ENCODE data around the gene MRGPRF. TPM values are rescaled to one million over a fixed set of nuclear protein-coding genes. Genes with fewer than 3 reads are reported as not detected.
A peak's percentile ranks its signal among the peaks of the same experiment; 100 is the strongest.

MRGPRF gene
- total RNA-seq, 1 donor from 2014 or later, result 8.8 TPM

DNA sequence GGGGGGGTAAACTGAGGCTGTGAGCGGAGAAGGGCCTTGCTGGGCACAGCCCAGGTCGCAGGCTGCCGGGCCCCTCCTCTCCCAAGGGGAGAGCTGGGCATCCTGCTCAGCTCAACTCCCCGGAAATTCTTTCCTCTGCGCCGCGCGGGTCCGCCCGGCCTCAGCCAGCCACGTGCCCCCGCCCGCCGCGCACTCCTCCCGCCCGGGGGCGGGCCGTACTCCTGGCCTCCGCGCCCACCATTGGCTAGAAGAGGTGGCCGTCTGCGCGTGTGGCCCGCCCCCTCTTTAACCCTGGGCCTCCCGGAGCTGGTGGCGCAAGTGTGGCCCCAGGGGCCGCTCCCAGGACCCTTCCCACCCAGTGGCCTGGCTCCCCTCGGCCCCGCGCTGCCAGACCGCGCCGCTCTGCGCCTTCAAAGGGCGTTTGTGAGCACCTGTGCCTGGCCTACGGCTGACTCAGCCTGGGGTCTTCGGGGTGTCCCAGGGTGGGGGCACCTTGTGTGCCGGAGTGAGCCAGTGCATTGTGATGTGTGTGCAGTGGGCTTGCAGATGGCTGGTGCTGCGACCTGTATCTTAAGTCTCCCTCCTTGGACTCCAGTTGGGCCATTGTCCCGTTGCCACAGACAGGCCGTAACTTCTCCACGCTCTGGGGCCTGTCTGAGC is 2.0 kb downstream of the MRGPRF start:
- Mint-ChIP-seq H3K4me1 (ENCODE audit: low read depth) (peaks cover 62% of the 10 kb centered on the region), H3K27ac (ENCODE audit: unreplicated experiment) (no peak overlapping the region), H3K27me3 (ENCODE audit: low read depth) (no peaks in the 10 kb centered on the region), H3K9me3 (ENCODE audit: low read depth) (no peaks in the 10 kb centered on the region), H3K4me3 (ENCODE audit: unreplicated experiment) (peak overlapping the region; percentile 55), H3K36me3 (ENCODE audit: low read depth) (no peaks in the 10 kb centered on the region)
- TF ChIP-seq, protein P1, sequence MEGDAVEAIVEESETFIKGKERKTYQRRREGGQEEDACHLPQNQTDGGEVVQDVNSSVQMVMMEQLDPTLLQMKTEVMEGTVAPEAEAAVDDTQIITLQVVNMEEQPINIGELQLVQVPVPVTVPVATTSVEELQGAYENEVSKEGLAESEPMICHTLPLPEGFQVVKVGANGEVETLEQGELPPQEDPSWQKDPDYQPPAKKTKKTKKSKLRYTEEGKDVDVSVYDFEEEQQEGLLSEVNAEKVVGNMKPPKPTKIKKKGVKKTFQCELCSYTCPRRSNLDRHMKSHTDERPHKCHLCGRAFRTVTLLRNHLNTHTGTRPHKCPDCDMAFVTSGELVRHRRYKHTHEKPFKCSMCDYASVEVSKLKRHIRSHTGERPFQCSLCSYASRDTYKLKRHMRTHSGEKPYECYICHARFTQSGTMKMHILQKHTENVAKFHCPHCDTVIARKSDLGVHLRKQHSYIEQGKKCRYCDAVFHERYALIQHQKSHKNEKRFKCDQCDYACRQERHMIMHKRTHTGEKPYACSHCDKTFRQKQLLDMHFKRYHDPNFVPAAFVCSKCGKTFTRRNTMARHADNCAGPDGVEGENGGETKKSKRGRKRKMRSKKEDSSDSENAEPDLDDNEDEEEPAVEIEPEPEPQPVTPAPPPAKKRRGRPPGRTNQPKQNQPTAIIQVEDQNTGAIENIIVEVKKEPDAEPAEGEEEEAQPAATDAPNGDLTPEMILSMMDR (IDR thresholded peaks at IDR 0.05), result no peak
- peak; percentile 75 for DNase-seq (ENCODE audit: low spot score)

DNA sequence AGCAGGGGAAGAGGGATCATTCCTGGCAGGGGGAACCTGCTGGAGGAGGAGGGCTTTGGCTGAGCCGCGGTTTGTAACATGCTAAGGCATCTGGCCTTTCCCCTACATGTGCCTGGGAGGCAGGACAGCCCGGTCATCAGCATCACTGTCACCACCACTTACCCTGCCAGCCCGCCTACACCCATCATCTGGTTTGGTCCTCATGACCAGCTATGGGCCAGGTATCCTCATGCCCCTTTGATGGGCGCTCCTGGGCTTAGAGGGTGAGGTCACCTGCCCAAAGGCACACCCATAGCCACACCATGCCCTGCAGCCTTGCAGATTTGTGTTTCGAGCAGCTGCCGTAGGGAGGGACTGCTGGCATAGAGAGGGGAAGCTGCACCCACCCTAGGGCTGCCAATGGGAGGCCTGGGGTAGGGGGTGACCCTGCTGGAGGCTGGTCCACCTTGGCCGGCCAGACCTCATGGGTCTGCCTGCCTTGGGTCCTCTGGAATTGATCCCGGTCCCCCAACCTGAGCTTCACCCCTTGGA is 2.6 kb downstream of the MRGPRF start:
- Mint-ChIP-seq H3K27ac (ENCODE audit: unreplicated experiment) (peak overlapping the region; percentile 75), H3K4me1 (ENCODE audit: low read depth) (peaks cover 62% of the 10 kb centered on the region), H3K36me3 (ENCODE audit: low read depth) (no peaks in the 10 kb centered on the region), H3K9me3 (ENCODE audit: low read depth) (no peaks in the 10 kb centered on the region), H3K4me3 (ENCODE audit: unreplicated experiment) (no peak overlapping the region), H3K27me3 (ENCODE audit: low read depth) (no peaks in the 10 kb centered on the region)
- DNase-seq (ENCODE audit: low spot score), result peak; percentile 65
- TF ChIP-seq, protein P1 (IDR thresholded peaks at IDR 0.05), result no peak

DNA sequence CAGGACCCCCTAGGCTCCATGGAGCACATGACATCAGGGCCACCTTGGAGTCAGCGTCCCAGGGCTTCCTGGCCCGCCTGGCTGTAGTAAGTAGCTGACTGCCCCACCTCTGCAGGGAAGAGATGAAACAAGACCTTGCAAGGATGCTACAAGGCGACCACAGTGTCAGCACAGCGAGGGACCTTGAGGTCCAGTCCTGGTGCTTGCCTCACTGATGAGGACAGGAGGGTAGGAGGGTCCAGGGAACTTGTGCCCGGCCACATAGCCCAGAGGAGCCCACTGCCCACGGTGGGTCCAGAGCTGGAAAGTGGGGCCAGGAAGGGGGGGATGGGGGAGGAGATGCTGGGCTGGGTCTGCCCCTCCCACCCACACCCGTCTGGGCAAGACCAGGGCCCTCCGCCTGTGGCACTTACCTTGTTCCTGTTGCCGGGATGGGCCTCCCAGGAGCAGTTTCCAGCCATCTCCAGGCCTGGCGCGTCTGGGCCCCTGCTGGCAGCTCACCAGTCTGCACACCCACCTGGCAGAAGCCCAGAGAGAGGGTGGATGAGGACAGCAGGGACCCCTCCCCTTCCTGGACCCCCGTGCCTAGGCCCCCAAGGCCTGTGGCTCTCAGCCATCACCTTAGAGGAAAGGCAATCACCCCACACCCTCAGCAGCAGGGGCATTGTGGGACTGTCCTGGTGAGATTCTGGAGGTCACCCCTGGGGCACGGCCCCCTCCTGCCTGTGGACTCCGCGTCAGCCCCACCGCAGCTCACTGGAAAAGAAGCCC is 3.4 kb downstream of the MRGPRF start:
- TF ChIP-seq, protein P1 (IDR thresholded peaks at IDR 0.05), result peak; percentile 14
- Mint-ChIP-seq H3K27ac (ENCODE audit: unreplicated experiment) (peak overlapping the region; percentile 95), H3K4me1 (ENCODE audit: low read depth) (peaks cover 61% of the 10 kb centered on the region), H3K36me3 (ENCODE audit: low read depth) (no peaks in the 10 kb centered on the region), H3K4me3 (ENCODE audit: unreplicated experiment) (no peak overlapping the region), H3K9me3 (ENCODE audit: low read depth) (no peaks in the 10 kb centered on the region), H3K27me3 (ENCODE audit: low read depth) (no peaks in the 10 kb centered on the region)
- peak; percentile 78 for DNase-seq (ENCODE audit: low spot score)

DNA sequence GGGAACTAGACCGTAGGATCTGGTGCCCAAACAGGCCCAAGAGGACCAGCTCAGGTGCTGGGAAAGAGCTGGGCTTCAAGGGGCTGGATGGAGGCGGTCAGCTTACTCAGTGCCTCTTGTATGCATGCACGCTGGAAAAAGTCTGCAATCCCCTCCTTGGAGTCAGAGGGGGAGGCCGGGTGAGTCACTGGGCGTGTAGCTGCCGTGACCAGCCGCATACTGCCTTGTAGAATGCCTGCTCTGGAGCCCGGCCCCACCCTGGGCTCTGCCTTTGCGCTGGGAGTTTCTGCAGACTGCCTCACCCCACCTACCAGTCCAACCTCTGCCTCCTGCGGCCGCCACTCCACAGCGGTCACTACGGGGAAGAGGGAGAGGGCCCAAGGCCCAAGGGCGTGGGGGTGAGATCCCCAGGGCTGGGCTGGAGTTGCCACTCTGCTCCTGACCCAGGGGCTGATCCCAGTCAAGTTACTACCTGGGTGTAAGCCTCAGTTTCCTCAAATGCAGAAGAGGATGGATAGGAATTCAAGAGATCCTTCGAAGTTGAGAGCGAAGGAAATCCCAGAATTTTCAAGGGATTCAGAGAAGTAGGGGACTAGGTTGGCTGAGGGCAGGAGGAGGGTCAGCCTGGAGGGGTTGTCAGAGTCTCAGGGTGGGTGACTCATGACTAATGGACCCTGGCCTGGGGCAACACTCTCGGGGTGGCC is 4.2 kb downstream of the MRGPRF start:
- no peaks in the 10 kb centered on the region for H3K36me3 Mint-ChIP-seq (ENCODE audit: low read depth)
- TF ChIP-seq, protein P1 (IDR thresholded peaks at IDR 0.05), result no peak
- no peaks in the 10 kb centered on the region for H3K27me3 Mint-ChIP-seq (ENCODE audit: low read depth)
- H3K4me3 Mint-ChIP-seq (ENCODE audit: unreplicated experiment), result peak overlapping the region; percentile 41
- peaks cover 53% of the 10 kb centered on the region for H3K4me1 Mint-ChIP-seq (ENCODE audit: low read depth)
- no peaks in the 10 kb centered on the region for H3K9me3 Mint-ChIP-seq (ENCODE audit: low read depth)
- H3K27ac Mint-ChIP-seq (ENCODE audit: unreplicated experiment), result peak overlapping the region; percentile 95
- DNase-seq (ENCODE audit: low spot score), result peak; percentile 96

DNA sequence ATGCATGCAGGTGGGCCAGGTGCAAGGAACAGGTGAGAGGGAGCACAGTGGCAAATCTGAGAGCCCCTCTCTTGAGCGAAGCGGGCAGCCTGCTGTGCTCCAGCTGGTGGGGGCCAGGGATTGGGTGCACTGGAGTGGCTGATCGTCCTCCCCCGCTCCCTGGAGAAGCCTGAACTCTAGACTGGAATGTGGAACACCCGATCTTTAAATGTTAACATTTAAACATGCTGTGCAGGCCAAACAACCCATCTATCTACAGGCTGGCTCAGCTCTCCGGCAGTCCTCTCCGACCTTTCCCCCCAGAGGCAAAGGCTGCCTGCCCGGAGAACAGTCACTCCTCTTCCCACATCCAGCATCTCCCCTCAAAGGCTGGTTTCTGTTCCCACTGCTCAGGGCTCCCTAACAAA is 5.1 kb downstream of the MRGPRF start:
- Mint-ChIP-seq H3K4me3 (ENCODE audit: unreplicated experiment) (no peak overlapping the region), H3K27me3 (ENCODE audit: low read depth) (no peaks in the 10 kb centered on the region)

More for the DNA sequence above, 5.1 kb downstream of the MRGPRF start:
- H3K36me3 Mint-ChIP-seq (ENCODE audit: low read depth), result no peaks in the 10 kb centered on the region
- TF ChIP-seq, protein P1 (IDR thresholded peaks at IDR 0.05), result no peak
- H3K27ac Mint-ChIP-seq (ENCODE audit: unreplicated experiment), result peak overlapping the region; percentile 95
- H3K4me1 Mint-ChIP-seq (ENCODE audit: low read depth), result peaks cover 46% of the 10 kb centered on the region
- H3K9me3 Mint-ChIP-seq (ENCODE audit: low read depth), result no peaks in the 10 kb centered on the region
- peak; percentile 68 for DNase-seq (ENCODE audit: low spot score)

Data from chondrocyte (in vitro differentiated cells).